Heart right ventricle (tissue), 16 donors: Measurements from ENCODE around the gene COX10. TPM values are rescaled to one million over a fixed set of nuclear protein-coding genes. Genes with fewer than 3 reads are reported as not detected.
"Not testable (repeated sequence)": the region's sequence is repeated elsewhere in the genome, so short reads cannot be mapped to it uniquely, and the experiment has no call there.

Experiments
- ATAC-seq, 8 donors: fragments of 200-7000 bp; cut with Tn5 transposase; one replicate each; pipeline ENCODE4 v1.9.1; 2020; ENCODE audit warnings: mild to moderate bottlenecking in 8 of 8, moderate library complexity in 8 of 8, moderate number of reproducible peaks in 1 of 8
- DNase-seq, 2 donors: peaks; one replicate each; pipeline ENCODE4 v3.0.0-alpha.2; 2020
- H3K27ac ChIP-seq, 10 donors: fragments of 200-600 bp; sonication (generic) in 2 of 10; one replicate each; pipeline versions ENCODE4 v1.5.0 to v1.8.0; 2020 to 2022; ENCODE audit warnings: mild to moderate bottlenecking in 3 of 10
- H3K27me3 ChIP-seq, 7 donors: fragments of 200-600 bp; one replicate each; pipeline ENCODE4 v1.8.0; 2021 to 2022; ENCODE audit warnings: mild to moderate bottlenecking in 2 of 7
- H3K36me3 ChIP-seq, 9 donors: fragments of 200-600 bp; sonication (generic) in 1 of 9; one replicate each; pipeline versions ENCODE4 v1.5.0 to v1.8.0; 2020 to 2022; ENCODE audit warnings: mild to moderate bottlenecking in 2 of 9
- H3K4me1 ChIP-seq, 9 donors: fragments of 200-600 bp; sonication (generic) in 1 of 9; one replicate each; pipeline versions ENCODE4 v1.5.0 to v1.8.0; 2020 to 2022; ENCODE audit warnings: mild to moderate bottlenecking in 4 of 9
- H3K4me3 ChIP-seq, 10 donors: fragments of 200-600 bp; sonication (generic) in 2 of 10; one replicate each; pipeline versions ENCODE4 v1.5.0 to v1.8.0; 2020 to 2022; ENCODE audit warnings: mild to moderate bottlenecking in 7 of 10, moderate library complexity in 2 of 10
- H3K9me3 ChIP-seq, 11 donors: fragments of 200-600 bp in 10 of 11; sonication (generic) in 2 of 11; one replicate each; pipeline versions ENCODE4 v1.5.0 to v1.8.0; 2013 to 2022; ENCODE audit warnings: mild to moderate bottlenecking in 2 of 11, control low read depth in 1 of 11, moderate library complexity in 1 of 11
- WGBS, 2 donors: extraction: QIAGEN DNeasy Blood & Tissue Kit; methylation state at CpG; one replicate each; pipeline ENCODE4 v1.1.7; 2013; ENCODE audit warnings: inconsistent platforms in 1 of 2; 5-methylcytosine and 5-hydroxymethylcytosine counted together
- intact Hi-C, 10 donors: fragments of 100-400 bp; cut with DNase I; formaldehyde crosslinking; loops; one replicate each; pipeline versions ENCODE4 v1.11.1 to v1.14.2; 2022
- polyA plus RNA-seq, 2 donors: library from polyadenylated mRNA; stranded (reverse); fragments of 200-250 nt; gene quantifications; one replicate each; pipeline ENCODE4 v1.2.3, GENCODE V29; 2013
- total RNA-seq, 10 donors: library from RNA; stranded (reverse); fragmentation: NEBNext Ultra II Directional in 3 of 10; extraction: Animal tissue kit (Norgen Biotek cat#: 25700) in 3 of 10; gene quantifications; one replicate each; pipeline versions ENCODE4 v1.2.1 to v1.2.4, GENCODE V29; 2021 to 2023
- TF ChIP-seq, protein P1 (sequence below), 9 donors: fragments of 200-600 bp; sonication (generic) in 2 of 9; IDR thresholded peaks; one replicate each; pipeline versions ENCODE4 v1.5.0 to v1.8.0; 2021 to 2022; ENCODE audit warnings: antibody characterized with exemption in 9 of 9, mild to moderate bottlenecking in 5 of 9, moderate library complexity in 1 of 9
- donor health status: Arrhythmogenic right ventricular cardiomyopathy.
- donor health status: ischemic (EF 13 %, LVEDD 7.1; RV severe dilation, severe dysfunction).
- donor health status: healthy with polysubstance abuse.
- donor health status: DM: no; HTN: yes; CAD: no.
- donor health status: DM: no; HTN: no; CAD: no.
- donor health status: ischemic (EF 25% LVEDD 6.9; RV normal size, moderate dysfunction).
- donor health status: ischemic (EF 25% LVEDD 5.7; RV mildly dilated, moderate dysfunction).
- donor health status: healthy.
- donor health status: DM: yes; HTN: yes; CAD: no.
- donor health status: Ischemic cardiomyopathy.
- donor health status: ischemic (EF 35%, LVEDD 5.7; RV mildly dilated, moderate dysfunction).
- donor health status: nonischemic (EF 11% LVEDD 7.7; RV severe dilation, severe dysfunction).
- donor health status: DM: yes; HTN: yes; CAD: no.
- donor health status: PGD.
- donor health status: ischemic (EF 29% LVEDD 5.4; RV normal size, mild dysfunction).
- donor health status: nonischemic (EF 23%, LVEDD 6.1; RV moderate dilation, normal function).

Gene COX10
- total and polyA plus RNA-seq, 12 donors, result 18.7 to 73.1 (median 54.0) TPM

- Histone ChIP-seq H3K4me3 (no peak overlapping the region), H3K36me3 (no peaks in the 10 kb centered on the region), H3K27me3 (no peaks in the 10 kb centered on the region), H3K4me1 (no peaks in the 10 kb centered on the region), H3K9me3 (no peaks in the 10 kb centered on the region), H3K27ac (no peak overlapping the region)
- no peak for ATAC-seq
- no peak for DNase-seq
- intact Hi-C loops, result no loop called here
- WGBS, 2 donors, result 61 to 69% methylated on average over 4 of the region's 4 CpGs
- TF ChIP-seq, protein P1, sequence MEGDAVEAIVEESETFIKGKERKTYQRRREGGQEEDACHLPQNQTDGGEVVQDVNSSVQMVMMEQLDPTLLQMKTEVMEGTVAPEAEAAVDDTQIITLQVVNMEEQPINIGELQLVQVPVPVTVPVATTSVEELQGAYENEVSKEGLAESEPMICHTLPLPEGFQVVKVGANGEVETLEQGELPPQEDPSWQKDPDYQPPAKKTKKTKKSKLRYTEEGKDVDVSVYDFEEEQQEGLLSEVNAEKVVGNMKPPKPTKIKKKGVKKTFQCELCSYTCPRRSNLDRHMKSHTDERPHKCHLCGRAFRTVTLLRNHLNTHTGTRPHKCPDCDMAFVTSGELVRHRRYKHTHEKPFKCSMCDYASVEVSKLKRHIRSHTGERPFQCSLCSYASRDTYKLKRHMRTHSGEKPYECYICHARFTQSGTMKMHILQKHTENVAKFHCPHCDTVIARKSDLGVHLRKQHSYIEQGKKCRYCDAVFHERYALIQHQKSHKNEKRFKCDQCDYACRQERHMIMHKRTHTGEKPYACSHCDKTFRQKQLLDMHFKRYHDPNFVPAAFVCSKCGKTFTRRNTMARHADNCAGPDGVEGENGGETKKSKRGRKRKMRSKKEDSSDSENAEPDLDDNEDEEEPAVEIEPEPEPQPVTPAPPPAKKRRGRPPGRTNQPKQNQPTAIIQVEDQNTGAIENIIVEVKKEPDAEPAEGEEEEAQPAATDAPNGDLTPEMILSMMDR (IDR thresholded peaks at IDR 0.05), result no peak
Observed at GRCh38 chr17:14228903-14229302, 159.6 kb downstream of the COX10 start.

- H3K27me3 ChIP-seq, H3K27ac ChIP-seq: not testable (repeated sequence)
- WGBS, 2 donors, result 84 to 90% methylated on average over 4 of the region's 6 CpGs
Observed at GRCh38 chr17:14231187-14231586, 161.9 kb downstream of the COX10 start.

GRCh38 chr17:14235047-14235446 lies 165.7 kb downstream of the COX10 start:
- H3K4me1 ChIP-seq, DNase-seq, intact Hi-C loops, H3K4me3 ChIP-seq, H3K36me3 ChIP-seq, H3K27ac ChIP-seq, H3K27me3 ChIP-seq, H3K9me3 ChIP-seq, ATAC-seq: not testable (repeated sequence)
- WGBS, 2 donors, result 66 to 96% methylated on average over 2 of the region's 2 CpGs

More at GRCh38 chr17:14231187-14231586, 161.9 kb downstream of the COX10 start:
- ATAC-seq, H3K36me3 ChIP-seq, intact Hi-C loops, H3K4me3 ChIP-seq, H3K9me3 ChIP-seq, H3K4me1 ChIP-seq, DNase-seq: not testable (repeated sequence)

DNA sequence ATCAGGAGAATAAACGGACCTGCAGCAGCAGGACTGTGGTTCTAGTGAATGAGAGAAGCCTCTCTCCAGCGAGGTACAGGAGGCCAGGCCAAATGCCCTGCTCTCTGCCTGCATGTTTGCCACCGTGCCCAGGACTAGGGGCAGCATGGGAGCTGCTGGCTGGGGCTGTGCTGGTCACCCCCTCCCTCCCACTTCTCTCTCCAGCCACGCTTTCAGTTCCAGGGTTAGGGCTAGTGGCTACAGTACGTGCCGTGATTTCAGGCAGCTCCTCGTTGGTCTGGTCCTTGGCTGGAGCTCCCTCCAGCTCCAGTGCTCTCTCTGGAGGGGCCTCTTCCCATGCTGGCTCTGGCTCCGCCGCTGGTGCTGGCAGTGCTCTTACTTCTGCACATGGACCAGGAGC lies 166.7 kb downstream of the COX10 start:
- H3K9me3 ChIP-seq, H3K4me1 ChIP-seq, H3K4me3 ChIP-seq, intact Hi-C loops, H3K27ac ChIP-seq, H3K27me3 ChIP-seq, DNase-seq, H3K36me3 ChIP-seq: not testable (repeated sequence)
- 79 to 92% methylated on average over 7 to 9 of the region's 9 CpGs for WGBS, 2 donors
- peak in 1 of 8 donors; percentile 41 for ATAC-seq

DNA sequence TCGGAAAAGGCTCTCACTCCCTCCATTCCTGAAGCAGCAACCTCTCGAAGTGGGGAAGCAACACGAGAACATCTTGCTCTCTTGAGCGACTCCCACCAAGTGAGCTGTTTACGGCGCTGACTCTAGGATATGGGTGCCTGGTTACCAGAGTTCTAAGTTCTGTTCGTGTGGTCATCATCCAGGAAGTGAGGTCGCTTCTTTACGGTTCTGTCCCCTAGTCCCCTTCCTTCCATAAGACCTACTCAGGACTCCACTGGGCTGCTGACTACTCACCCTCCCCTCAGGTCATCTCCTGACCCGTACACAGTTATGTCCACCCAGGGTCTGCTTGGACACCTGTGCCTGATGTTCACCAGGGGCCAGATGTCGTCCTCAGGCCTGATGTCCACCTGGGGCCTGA lies 167.5 kb downstream of the COX10 start, which contains the start of gene CDRT15:
TSS of gene CDRT15 (minus strand) at position 101 of the 400 bp plus-strand sequence. CDS start at position 72, 29 bp downstream.
- H3K36me3 ChIP-seq, H3K27me3 ChIP-seq, ATAC-seq, H3K9me3 ChIP-seq, H3K4me1 ChIP-seq, H3K27ac ChIP-seq, H3K4me3 ChIP-seq, intact Hi-C loops, DNase-seq: not testable (repeated sequence)
- 74 to 89% methylated on average over 10 of the region's 11 CpGs for WGBS, 2 donors

- H3K9me3 ChIP-seq, intact Hi-C loops, ATAC-seq, H3K4me1 ChIP-seq, H3K4me3 ChIP-seq, H3K36me3 ChIP-seq, H3K27ac ChIP-seq, H3K27me3 ChIP-seq, DNase-seq: not testable (repeated sequence)
- WGBS, 2 donors, result 88 to 97% methylated on average over 3 of the region's 5 CpGs
Observed at GRCh38 chr17:14239271-14239670, 170.0 kb downstream of the COX10 start.

- Histone ChIP-seq H3K27me3 (peaks cover 0 to 8% (median 0%) of the 10 kb centered on the region in 7 donors), H3K27ac (no peak overlapping the region), H3K4me3 (no peak overlapping the region), H3K4me1 (no peaks in the 10 kb centered on the region), H3K9me3 (no peaks in the 10 kb centered on the region), H3K36me3 (no peaks in the 10 kb centered on the region)
- no peak for DNase-seq
- TF ChIP-seq, protein P1 (IDR thresholded peaks at IDR 0.05), result no peak
- WGBS, 2 donors, result 86 to 87% methylated on average over 1 of the region's 1 CpG
- ATAC-seq, result no peak
- intact Hi-C loops, result no loop called here
Observed at GRCh38 chr17:14245002-14245401, 175.7 kb downstream of the COX10 start.
